HepG2 (cell line): ENCODE results near the gene SUSD2. TPM values are rescaled to one million over a fixed set of nuclear protein-coding genes. Genes with fewer than 3 reads are reported as not detected.

ENCODE experiments used
- AGO2 ChIP-seq: fragments of 200-400 bp; formaldehyde crosslinking; optimal IDR thresholded peaks from 2 replicates; pipeline ENCODE3; 2017; ENCODE audit warnings: mild to moderate bottlenecking, low read depth, low read length, moderate library complexity
- ARID2 ChIP-seq: sonication (generic); formaldehyde crosslinking; IDR thresholded peaks from 2 replicates; pipeline ENCODE4 v1.8.1; 2022; ENCODE audit warnings: mild to moderate bottlenecking, missing genetic modification reagents, borderline replicate concordance
- HDAC6 ChIP-seq: fragments of 200-600 bp; sonication (generic); IDR thresholded peaks from 2 replicates; pipeline ENCODE4 v1.7.0; 2017; ENCODE audit warnings: mild to moderate bottlenecking, antibody characterized with exemption, low read length, low read depth
- HNF1B ChIP-seq: sonication (generic); formaldehyde crosslinking; IDR thresholded peaks from 2 replicates; pipeline ENCODE4 v1.5.1; 2020; ENCODE audit warnings: mild to moderate bottlenecking, moderate library complexity, missing genetic modification reagents
- MAFK ChIP-seq, 2 experiments: IDR thresholded peaks in 1 of 2; conservative IDR thresholded peaks in 1 of 2; 2 replicates each; pipeline ENCODE4 v1.6.1; 2011; ENCODE audit warnings: improper control_type of control experiment in 2 of 2, low read length in 2 of 2
- NCOA2 ChIP-seq: sonication (generic); formaldehyde crosslinking; IDR thresholded peaks from 2 replicates; pipeline ENCODE4 v1.8.0; 2022; ENCODE audit warnings: inconsistent platforms
- NR2F6 ChIP-seq, 2 experiments: IDR thresholded peaks; 2 replicates each; pipeline ENCODE4 v1.6.1; 2016; ENCODE audit warnings: antibody characterized with exemption in 1 of 2, mild to moderate bottlenecking in 1 of 2
- SRF ChIP-seq: IDR thresholded peaks from 2 replicates; pipeline ENCODE4 v1.6.1; 2011; ENCODE audit warnings: mild to moderate bottlenecking, low read depth, low read length, moderate library complexity
- ZHX1 ChIP-seq: sonication (generic); formaldehyde crosslinking; IDR thresholded peaks from 2 replicates; pipeline ENCODE4 v1.8.1; 2022; ENCODE audit warnings: low read depth, mild to moderate bottlenecking, missing genetic modification reagents
- ZNF142 ChIP-seq: sonication (generic); formaldehyde crosslinking; IDR thresholded peaks from 2 replicates; pipeline ENCODE4 v1.4.0; 2020; ENCODE audit warnings: missing genetic modification reagents
- ZNF30 ChIP-seq: sonication (generic); formaldehyde crosslinking; IDR thresholded peaks from 2 replicates; pipeline ENCODE4 v1.5.0; 2020; ENCODE audit warnings: mild to moderate bottlenecking, missing genetic modification reagents
- ZNF354B ChIP-seq: sonication (generic); formaldehyde crosslinking; IDR thresholded peaks from 2 replicates; pipeline ENCODE4 v1.8.0; 2022; ENCODE audit warnings: mild to moderate bottlenecking, missing genetic modification reagents
- ZNF761 ChIP-seq: sonication (generic); formaldehyde crosslinking; conservative IDR thresholded peaks from 2 replicates; pipeline ENCODE4 v1.4.0; 2020; ENCODE audit warnings: mild to moderate bottlenecking, missing genetic modification reagents
- ZNF816 ChIP-seq: sonication (generic); formaldehyde crosslinking; IDR thresholded peaks from 2 replicates; pipeline ENCODE4 v1.8.0; 2022; ENCODE audit warnings: missing genetic modification reagents, mild to moderate bottlenecking, borderline replicate concordance
- ZUFSP ChIP-seq: sonication (generic); formaldehyde crosslinking; IDR thresholded peaks from 2 replicates; pipeline ENCODE4 v1.9.0; 2021; ENCODE audit warnings: missing genetic modification reagents, mild to moderate bottlenecking, borderline replicate concordance
- polyA plus RNA-seq, 8 experiments: library from polyadenylated mRNA; depleted of rRNA in 3 of 8; stranded (reverse) in 7 of 8; unstranded in 1 of 8; fragments of >200 nt; fragmentation: Illumina TruSeq in 4 of 8; extraction: Trizol in 4 of 8; gene quantifications; 2 replicates each; pipeline versions ENCODE4 v1.2.1 to v1.2.3, GENCODE V29; 2011 to 2016; ENCODE audit warnings: low read depth in 4 of 8, missing spikeins in 1 of 8, mixed read lengths in 1 of 8; ENCODE audit not compliant: insufficient read depth in 1 of 8
- total RNA-seq, 5 experiments: library from RNA; depleted of rRNA; stranded (reverse); fragments of >200 nt; fragmentation: Illumina TruSeq; extraction: Trizol; gene quantifications; 2 replicates each; pipeline ENCODE4 v1.2.3, GENCODE V29; 2016; ENCODE audit warnings: low read depth in 1 of 5

SUSD2 gene
- total and polyA plus RNA-seq, 2 of the 13 experiments (the other 11 are each of a cell fraction or from before 2014, with no cell fraction given) = 2.1 to 11.0 TPM

- TF ChIP-seq ZNF761 (CRISPR knock-in tag) = no peak
- no peak for TF ChIP-seq ZHX1 (CRISPR knock-in tag)
- no peak for TF ChIP-seq ARID2
- TF ChIP-seq ZNF816 (CRISPR knock-in tag) = no peak
- no peak for TF ChIP-seq ZNF354B (CRISPR knock-in tag)
- no peak for TF ChIP-seq ZNF142
- TF ChIP-seq SRF = no peak
- TF ChIP-seq NCOA2 (CRISPR knock-in tag) = 0 out of 2 replicates have a peak, but pooled peaks have one; percentile 36
- TF ChIP-seq HNF1B (CRISPR knock-in tag) = 0 out of 2 replicates have a peak, but pooled peaks have one; percentile 30
- no peak for TF ChIP-seq NR2F6 (IDR thresholded peaks at IDR 0.05)
- 0 out of 2 replicates have a peak, but pooled peaks have one; percentile 22 for TF ChIP-seq NR2F6 (CRISPR knock-in tag; IDR thresholded peaks at IDR 0.05)
- no peak for TF ChIP-seq HDAC6
- TF ChIP-seq MAFK (conservative IDR thresholded peaks at IDR 0.05 in 1 of 2, IDR thresholded peaks at IDR 0.05 in 1 of 2; ENCODE audit: low read length in 2 of 2) = peak in 1 of 2 experiments; percentile 28; a peak in 2 of 4 replicates
- no peak for TF ChIP-seq ZUFSP (CRISPR knock-in tag)
- TF ChIP-seq ZNF30 (CRISPR knock-in tag) = no peak
- TF ChIP-seq AGO2 = peak; percentile 76
These were observed at the start of gene SUSD2 (continued) for GRCh38 chr22:24181088-24181995.
